ENCODE measurements around the gene CAPN13.
A peak's percentile ranks its signal among the peaks of the same experiment; 100 is the strongest.

Gene CAPN13

DNA sequence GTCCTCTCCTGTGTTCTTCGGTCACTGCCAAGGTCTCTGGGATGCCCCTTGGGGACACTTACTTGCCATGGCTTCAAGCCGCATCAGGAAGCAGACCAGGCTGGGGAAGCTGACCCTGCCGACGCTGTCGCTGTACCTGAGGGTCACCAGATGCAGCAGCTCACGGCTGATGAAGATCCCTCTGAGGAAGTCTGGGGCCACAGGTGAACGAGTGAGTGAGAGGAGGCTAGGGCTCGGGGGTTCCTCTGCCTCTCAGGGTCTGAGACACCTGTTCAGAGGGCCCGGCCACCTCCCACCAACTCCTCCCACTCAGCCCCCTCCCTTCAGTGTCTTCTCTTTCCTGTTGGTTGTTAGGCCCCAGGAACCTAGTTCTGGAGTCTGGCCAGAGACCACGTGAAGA is 74.9 kb downstream of the CAPN13 start:
- H3K27me3 ChIP-seq, result peaks cover 0 to 33% of the 10 kb centered on the region in 2 donors
- TF ChIP-seq, protein P1, sequence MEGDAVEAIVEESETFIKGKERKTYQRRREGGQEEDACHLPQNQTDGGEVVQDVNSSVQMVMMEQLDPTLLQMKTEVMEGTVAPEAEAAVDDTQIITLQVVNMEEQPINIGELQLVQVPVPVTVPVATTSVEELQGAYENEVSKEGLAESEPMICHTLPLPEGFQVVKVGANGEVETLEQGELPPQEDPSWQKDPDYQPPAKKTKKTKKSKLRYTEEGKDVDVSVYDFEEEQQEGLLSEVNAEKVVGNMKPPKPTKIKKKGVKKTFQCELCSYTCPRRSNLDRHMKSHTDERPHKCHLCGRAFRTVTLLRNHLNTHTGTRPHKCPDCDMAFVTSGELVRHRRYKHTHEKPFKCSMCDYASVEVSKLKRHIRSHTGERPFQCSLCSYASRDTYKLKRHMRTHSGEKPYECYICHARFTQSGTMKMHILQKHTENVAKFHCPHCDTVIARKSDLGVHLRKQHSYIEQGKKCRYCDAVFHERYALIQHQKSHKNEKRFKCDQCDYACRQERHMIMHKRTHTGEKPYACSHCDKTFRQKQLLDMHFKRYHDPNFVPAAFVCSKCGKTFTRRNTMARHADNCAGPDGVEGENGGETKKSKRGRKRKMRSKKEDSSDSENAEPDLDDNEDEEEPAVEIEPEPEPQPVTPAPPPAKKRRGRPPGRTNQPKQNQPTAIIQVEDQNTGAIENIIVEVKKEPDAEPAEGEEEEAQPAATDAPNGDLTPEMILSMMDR (IDR thresholded peaks at IDR 0.05), result no peak
- no peak overlapping the region for H3K27ac ChIP-seq
- DNase-seq, result peak in 1 of 2 donors; percentile 49
- no peaks in the 10 kb centered on the region for H3K9me3 ChIP-seq
- intact Hi-C loops (cut with DNase I; ENCODE audit: low total_unique reads), result no loop called here
- no peaks in the 10 kb centered on the region for H3K4me1 ChIP-seq
- H3K4me3 ChIP-seq, result no peak overlapping the region
- H3K36me3 ChIP-seq, result no peaks in the 10 kb centered on the region

DNA sequence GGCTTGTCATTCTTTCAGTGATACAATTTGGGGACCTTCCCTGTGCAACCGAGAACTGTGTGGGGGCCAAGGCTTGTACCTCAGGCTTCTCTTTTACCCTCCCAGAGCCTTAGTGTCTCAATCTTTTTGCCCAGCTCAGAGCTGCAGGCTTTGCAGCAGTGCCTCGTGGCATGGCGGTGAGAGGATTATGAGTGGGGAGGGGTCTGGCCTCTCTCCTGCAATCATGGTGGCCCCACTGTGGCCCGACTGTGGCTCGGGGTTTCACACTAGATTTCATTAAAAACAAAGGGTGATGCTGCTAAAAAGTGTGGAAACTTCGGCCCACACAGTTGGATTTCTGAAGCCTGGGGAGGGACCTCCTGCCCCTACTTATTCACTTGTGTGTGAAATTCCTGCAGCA is 75.5 kb downstream of the CAPN13 start:
- peaks cover 0 to 33% of the 10 kb centered on the region in 2 donors for H3K27me3 ChIP-seq
- no peaks in the 10 kb centered on the region for H3K4me1 ChIP-seq
- no peaks in the 10 kb centered on the region for H3K36me3 ChIP-seq
- TF ChIP-seq, protein P1 (IDR thresholded peaks at IDR 0.05), result no peak
- H3K4me3 ChIP-seq, result no peak overlapping the region
- DNase-seq, result peak in 1 of 2 donors; percentile 35
- no peak overlapping the region for H3K27ac ChIP-seq
- no peaks in the 10 kb centered on the region for H3K9me3 ChIP-seq
- intact Hi-C loops (cut with DNase I; ENCODE audit: low total_unique reads), result no loop called here

DNA sequence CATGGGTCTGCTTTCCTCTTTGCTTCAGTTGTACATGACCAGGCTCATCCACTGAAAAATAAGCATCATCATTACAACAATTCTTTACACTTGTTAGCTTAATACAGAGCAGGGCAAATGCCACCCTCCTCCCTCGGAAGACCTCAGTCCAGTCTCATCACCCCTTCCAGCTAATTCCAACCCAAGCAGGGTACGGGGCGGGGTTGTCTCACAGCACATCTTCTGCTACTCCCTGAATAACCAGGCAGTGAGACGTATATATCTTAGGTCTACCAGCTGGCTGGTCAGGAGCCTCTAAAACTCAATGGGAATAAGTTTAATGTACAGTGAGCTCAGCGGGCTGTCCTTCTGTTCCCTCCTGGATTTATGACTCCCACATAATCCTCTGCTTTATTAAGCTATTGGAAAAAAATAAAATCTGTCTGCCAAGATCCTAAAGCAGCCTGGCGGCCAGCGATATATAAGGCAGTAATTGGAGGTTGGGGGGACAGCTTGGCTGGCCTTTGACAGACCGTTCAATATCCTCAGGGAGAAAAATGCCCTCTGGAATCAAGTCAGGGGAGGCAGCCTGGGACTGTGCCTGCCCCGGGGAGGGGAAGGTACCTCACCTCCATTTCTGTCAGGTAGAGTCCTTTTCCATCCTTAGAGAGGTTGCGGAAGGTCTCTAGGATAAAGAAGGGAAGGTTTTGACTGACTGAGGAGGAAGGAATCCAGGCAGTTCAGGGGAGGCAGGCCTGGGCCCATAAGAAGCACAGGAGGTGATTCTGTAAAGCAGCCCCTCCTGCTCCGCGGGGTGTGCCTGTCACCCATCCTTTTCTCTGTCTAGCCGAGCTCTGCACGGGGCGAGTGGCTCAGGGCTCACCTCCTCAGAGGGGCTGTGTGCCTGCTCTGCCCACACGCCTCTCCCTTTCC is 76.3 kb downstream of the CAPN13 start:
- no peak overlapping the region for H3K4me3 ChIP-seq
- intact Hi-C loops (cut with DNase I; ENCODE audit: low total_unique reads), result no loop called here
- TF ChIP-seq, protein P1 (IDR thresholded peaks at IDR 0.05), result no peak
- H3K27ac ChIP-seq, result no peak overlapping the region
- H3K27me3 ChIP-seq, result peaks cover 0 to 33% of the 10 kb centered on the region in 2 donors
- H3K4me1 ChIP-seq, result no peaks in the 10 kb centered on the region
- peak in 1 of 2 donors; percentile 29 for DNase-seq
- H3K9me3 ChIP-seq, result no peaks in the 10 kb centered on the region
- no peaks in the 10 kb centered on the region for H3K36me3 ChIP-seq

DNA sequence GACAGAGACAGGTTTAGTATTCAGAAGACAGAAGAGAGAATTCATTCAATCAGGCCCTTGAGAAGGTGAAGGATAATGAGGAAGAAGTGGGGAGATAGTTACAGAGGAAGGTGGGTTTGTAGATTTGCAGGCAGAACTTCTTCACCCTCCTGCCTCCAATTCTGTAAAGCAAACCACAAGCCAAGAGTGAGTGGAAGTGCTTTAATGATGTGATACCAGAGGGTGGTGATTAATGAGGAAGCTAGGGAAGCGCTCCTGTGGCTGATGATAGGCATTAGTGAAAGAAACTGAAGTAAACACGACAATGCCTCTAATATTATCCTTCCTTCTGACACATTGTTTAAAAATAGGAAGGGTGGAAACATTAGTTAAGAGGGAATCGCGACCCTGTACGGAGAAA is 78.2 kb downstream of the CAPN13 start:
- DNase-seq, result no peak
- intact Hi-C loops (cut with DNase I; ENCODE audit: low total_unique reads), result no loop called here

DNA sequence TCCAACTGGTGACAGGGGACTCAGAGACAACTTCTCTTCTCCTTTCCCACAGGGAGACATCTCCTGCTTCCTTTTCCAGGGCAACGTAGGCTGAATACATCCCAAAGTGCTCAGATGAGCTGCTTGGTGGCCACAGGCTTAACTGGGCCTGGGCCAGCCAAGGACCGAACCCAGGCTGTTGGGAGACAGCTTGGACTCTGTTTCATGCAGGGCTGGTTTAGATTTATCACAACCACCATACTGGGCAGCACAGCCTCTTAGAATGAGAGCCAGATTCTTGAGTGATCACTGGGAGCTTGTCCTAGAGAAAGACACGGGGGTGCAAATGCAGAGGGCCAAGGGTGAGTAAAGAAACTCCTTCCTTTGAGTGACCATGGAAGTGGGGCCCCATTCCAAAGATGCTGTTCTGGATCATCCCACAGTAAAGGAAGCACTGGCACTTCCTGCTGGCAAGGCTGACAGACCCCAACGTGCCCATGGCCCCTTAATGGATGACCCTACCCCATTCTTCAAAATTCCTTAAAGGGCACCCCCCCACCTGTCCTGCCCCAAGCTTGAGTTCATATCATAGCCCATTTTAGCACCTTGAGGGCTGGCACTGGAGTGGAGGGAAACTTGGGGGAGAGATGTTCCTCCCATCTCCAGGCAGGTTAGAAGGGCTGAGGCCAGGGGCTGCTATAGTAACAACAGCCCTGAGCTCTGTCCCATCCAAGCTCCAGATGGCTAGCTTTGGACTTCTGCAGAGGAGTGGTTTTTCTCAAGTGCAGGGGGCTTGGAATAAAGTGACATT is 84.1 kb downstream of the CAPN13 start:
- Histone ChIP-seq H3K9me3 (no peaks in the 10 kb centered on the region), H3K36me3 (no peaks in the 10 kb centered on the region), H3K4me1 (no peaks in the 10 kb centered on the region), H3K27ac (no peak overlapping the region), H3K27me3 (peaks cover 0 to 25% of the 10 kb centered on the region in 2 donors), H3K4me3 (no peak overlapping the region)
- DNase-seq, result peak in 1 of 2 donors; percentile 28
- intact Hi-C loops (cut with DNase I; ENCODE audit: low total_unique reads), result no loop called here
- TF ChIP-seq, protein P1 (IDR thresholded peaks at IDR 0.05), result no peak

More for the DNA sequence above, 78.2 kb downstream of the CAPN13 start:
- Histone ChIP-seq H3K9me3 (no peaks in the 10 kb centered on the region), H3K4me1 (no peaks in the 10 kb centered on the region), H3K27ac (no peak overlapping the region), H3K36me3 (no peaks in the 10 kb centered on the region), H3K27me3 (peaks cover 0 to 26% of the 10 kb centered on the region in 2 donors), H3K4me3 (no peak overlapping the region)
- TF ChIP-seq, protein P1 (IDR thresholded peaks at IDR 0.05), result no peak

Measured in tibial artery (tissue), 4 donors.